ENCODE results near the gene GRIK2.

The GRIK2 gene

GRCh38 chr6:101454106-101454676, 60.7 kb downstream of the GRIK2 start:
- no peak for DNase-seq (ENCODE audit: low read depth)

- DNase-seq (ENCODE audit: low read depth), result peak; percentile 30
These were observed 64.8 kb downstream of the GRIK2 start for GRCh38 chr6:101458336-101458735.

- DNase-seq (ENCODE audit: low read depth), result no peak
These were observed 65.3 kb downstream of the GRIK2 start for GRCh38 chr6:101458826-101459225.

- peak; percentile 9 for DNase-seq (ENCODE audit: low read depth)
These were observed 69.1 kb downstream of the GRIK2 start for GRCh38 chr6:101462576-101462975.

GRCh38 chr6:101465863-101466262, 72.4 kb downstream of the GRIK2 start:
- DNase-seq (ENCODE audit: low read depth), result no peak

GRCh38 chr6:101477436-101477835, 83.9 kb downstream of the GRIK2 start:
- no peak for DNase-seq (ENCODE audit: low read depth)

GRCh38 chr6:101478891-101479290, 85.4 kb downstream of the GRIK2 start:
- no peak for DNase-seq (ENCODE audit: low read depth)

- no peak for DNase-seq (ENCODE audit: low read depth)
These were observed 89.1 kb downstream of the GRIK2 start for GRCh38 chr6:101482606-101483005.

GRCh38 chr6:101484781-101485180, 91.3 kb downstream of the GRIK2 start:
- no peak for DNase-seq (ENCODE audit: low read depth)

- no peak for DNase-seq (ENCODE audit: low read depth)
These were observed 92.6 kb downstream of the GRIK2 start for GRCh38 chr6:101486124-101486523.

GRCh38 chr6:101486726-101487125, 93.2 kb downstream of the GRIK2 start:
- DNase-seq (ENCODE audit: low read depth), result no peak

- no peak for DNase-seq (ENCODE audit: low read depth)
These were observed 95.9 kb downstream of the GRIK2 start for GRCh38 chr6:101489456-101489855.

- no peak for DNase-seq (ENCODE audit: low read depth)
These were observed 97.3 kb downstream of the GRIK2 start for GRCh38 chr6:101490857-101491256.

GRCh38 chr6:101502818-101503217, 109.3 kb downstream of the GRIK2 start:
- no peak for DNase-seq (ENCODE audit: low read depth)

- no peak for DNase-seq (ENCODE audit: low read depth)
These were observed 116.0 kb downstream of the GRIK2 start for GRCh38 chr6:101509536-101509935.

GRCh38 chr6:101513181-101513580, 119.7 kb downstream of the GRIK2 start:
- DNase-seq (ENCODE audit: low read depth), result no peak

GRCh38 chr6:101516578-101516977, 123.1 kb downstream of the GRIK2 start:
- DNase-seq (ENCODE audit: low read depth), result no peak

GRCh38 chr6:101517632-101518031, 124.1 kb downstream of the GRIK2 start:
- DNase-seq (ENCODE audit: low read depth), result no peak

GRCh38 chr6:101522254-101522653, 128.7 kb downstream of the GRIK2 start:
- no peak for DNase-seq (ENCODE audit: low read depth)

- DNase-seq (ENCODE audit: low read depth), result no peak
These were observed 134.0 kb downstream of the GRIK2 start for GRCh38 chr6:101527467-101527866.

- DNase-seq (ENCODE audit: low read depth), result no peak
These were observed 135.3 kb downstream of the GRIK2 start for GRCh38 chr6:101528801-101529200.

GRCh38 chr6:101531538-101531937, 138.0 kb downstream of the GRIK2 start:
- no peak for DNase-seq (ENCODE audit: low read depth)

- peak; percentile 49 for DNase-seq (ENCODE audit: low read depth)
These were observed 140.9 kb downstream of the GRIK2 start for GRCh38 chr6:101534386-101534785.

- no peak for DNase-seq (ENCODE audit: low read depth)
These were observed 141.3 kb downstream of the GRIK2 start for GRCh38 chr6:101534821-101535220.

Data from iris pigment epithelial cell (primary cell).